Brain microvascular endothelial cell (primary cell): Measurements from ENCODE around the gene CXXC4.
A peak's percentile ranks its signal among the peaks of the same experiment; 100 is the strongest.

ENCODE experiments used
- DNase-seq: peaks from one replicate; pipeline ENCODE4 v3.0.0-alpha.2; 2020
- H3K27ac ChIP-seq: fragments of 250-450 bp; sonication (Bioruptor Pico); 2 replicates; pipeline ENCODE4 v1.5.1; 2020; ENCODE audit warnings: mild to moderate bottlenecking, moderate library complexity
- H3K27me3 ChIP-seq: fragments of 250-450 bp; sonication (Bioruptor Pico); replicated peaks from 2 replicates; pipeline ENCODE4 v1.5.1; 2020; ENCODE audit warnings: mild to moderate bottlenecking
- H3K36me3 ChIP-seq: fragments of 250-450 bp; sonication (Bioruptor Pico); replicated peaks from 2 replicates; pipeline ENCODE4 v1.5.1; 2020; ENCODE audit warnings: mild to moderate bottlenecking
- H3K4me3 ChIP-seq: 2 replicates; pipeline ENCODE4 v1.5.1; 2011; ENCODE audit warnings: low read depth, mild to moderate bottlenecking, control low read depth, low read length, moderate library complexity
- in situ Hi-C: cut with HindIII; loops from 2 replicates; pipeline ENCODE4 v1.10.0; 2017; ENCODE audit warnings: low sequenced_read_pairs, low pct_ligation_motif_present
- TF ChIP-seq, protein P1 (sequence below): IDR thresholded peaks from 2 replicates; pipeline ENCODE4 v1.5.1; 2011; ENCODE audit warnings: low read depth, mild to moderate bottlenecking, moderate library complexity, low read length, control low read depth, inconsistent platforms; ENCODE audit errors: missing control alignments

CXXC4 gene

DNA sequence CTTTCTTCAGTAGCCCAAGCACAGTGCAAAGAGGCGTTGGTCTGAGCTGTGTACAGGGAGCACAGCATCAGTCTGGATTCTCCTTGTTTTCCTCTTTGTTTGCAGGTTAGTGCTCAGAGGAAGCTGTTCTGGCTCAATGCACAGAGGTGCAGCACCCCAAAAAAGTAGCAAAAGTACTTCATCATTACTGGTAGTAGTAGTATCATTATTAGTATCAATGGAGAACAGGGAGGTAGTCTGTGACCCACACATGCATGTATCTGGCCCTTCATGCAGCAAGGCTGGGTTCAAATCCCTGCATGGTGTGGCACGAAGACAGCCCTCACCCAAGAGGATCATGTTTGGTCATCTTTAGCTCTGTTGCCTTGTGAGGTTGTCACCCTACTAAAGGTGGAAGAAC lies 68.7 kb downstream of the CXXC4 start:
- in situ Hi-C loops, result no loop called here
- H3K4me3 ChIP-seq, result no peak overlapping the region
- no peak for DNase-seq
- H3K27me3 ChIP-seq, result no peaks in the 10 kb centered on the region
- TF ChIP-seq, protein P1, sequence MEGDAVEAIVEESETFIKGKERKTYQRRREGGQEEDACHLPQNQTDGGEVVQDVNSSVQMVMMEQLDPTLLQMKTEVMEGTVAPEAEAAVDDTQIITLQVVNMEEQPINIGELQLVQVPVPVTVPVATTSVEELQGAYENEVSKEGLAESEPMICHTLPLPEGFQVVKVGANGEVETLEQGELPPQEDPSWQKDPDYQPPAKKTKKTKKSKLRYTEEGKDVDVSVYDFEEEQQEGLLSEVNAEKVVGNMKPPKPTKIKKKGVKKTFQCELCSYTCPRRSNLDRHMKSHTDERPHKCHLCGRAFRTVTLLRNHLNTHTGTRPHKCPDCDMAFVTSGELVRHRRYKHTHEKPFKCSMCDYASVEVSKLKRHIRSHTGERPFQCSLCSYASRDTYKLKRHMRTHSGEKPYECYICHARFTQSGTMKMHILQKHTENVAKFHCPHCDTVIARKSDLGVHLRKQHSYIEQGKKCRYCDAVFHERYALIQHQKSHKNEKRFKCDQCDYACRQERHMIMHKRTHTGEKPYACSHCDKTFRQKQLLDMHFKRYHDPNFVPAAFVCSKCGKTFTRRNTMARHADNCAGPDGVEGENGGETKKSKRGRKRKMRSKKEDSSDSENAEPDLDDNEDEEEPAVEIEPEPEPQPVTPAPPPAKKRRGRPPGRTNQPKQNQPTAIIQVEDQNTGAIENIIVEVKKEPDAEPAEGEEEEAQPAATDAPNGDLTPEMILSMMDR, result no peak
- no peaks in the 10 kb centered on the region for H3K36me3 ChIP-seq
- H3K27ac ChIP-seq, result no peak overlapping the region

DNA sequence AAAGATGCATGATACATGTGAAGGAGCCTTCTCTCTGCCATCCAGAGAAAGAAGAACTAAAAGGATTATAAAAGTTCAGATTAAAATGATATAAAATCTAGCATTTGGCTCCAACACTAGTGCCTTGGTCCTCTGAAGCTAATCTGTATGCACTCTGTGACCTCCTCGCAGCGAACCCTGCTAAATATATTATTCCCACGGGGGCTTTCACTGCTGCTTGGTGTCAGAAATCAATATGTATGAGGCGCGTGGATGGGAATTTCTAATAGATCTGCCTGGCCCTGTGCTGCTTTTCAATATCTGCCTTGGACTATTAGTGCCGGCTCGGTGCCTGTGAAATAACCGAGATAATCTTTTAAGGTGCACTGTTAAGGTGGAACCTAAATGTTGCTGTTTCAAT lies 69.7 kb downstream of the CXXC4 start:
- no peaks in the 10 kb centered on the region for H3K36me3 ChIP-seq
- no peak for DNase-seq
- H3K4me3 ChIP-seq, result peak overlapping the region; percentile 47
- H3K27me3 ChIP-seq, result no peaks in the 10 kb centered on the region
- in situ Hi-C loops, result no loop called here
- TF ChIP-seq, protein P1, result no peak
- no peak overlapping the region for H3K27ac ChIP-seq

- Histone ChIP-seq H3K4me3 (peak overlapping the region; percentile 47), H3K36me3 (no peaks in the 10 kb centered on the region), H3K27me3 (no peaks in the 10 kb centered on the region), H3K27ac (no peak overlapping the region)
- TF ChIP-seq, protein P1, result no peak
- in situ Hi-C loops, result no loop called here
- DNase-seq, result no peak
Observed at GRCh38 chr4:104424475-104424941, 70.2 kb downstream of the CXXC4 start.

DNA sequence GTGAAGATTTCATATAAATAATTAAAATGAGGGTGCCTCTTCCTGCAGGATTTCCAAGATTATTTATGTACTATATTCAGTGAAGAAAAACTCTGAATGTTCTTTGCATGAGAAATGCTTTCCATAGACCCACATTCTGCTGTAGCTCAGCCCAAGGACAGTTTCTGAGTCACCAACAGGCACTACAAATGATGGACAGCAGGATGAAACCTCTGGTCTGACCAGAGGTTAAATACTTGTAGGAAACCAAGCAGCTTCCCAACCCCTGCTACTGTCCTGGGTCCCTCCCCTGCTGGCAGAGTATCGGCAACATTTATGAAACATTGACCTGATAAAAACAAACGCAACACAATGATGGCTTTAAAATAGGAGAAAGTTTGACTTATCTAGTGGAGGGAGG lies 73.1 kb downstream of the CXXC4 start:
- Histone ChIP-seq H3K27me3 (no peaks in the 10 kb centered on the region), H3K4me3 (no peak overlapping the region), H3K27ac (no peak overlapping the region), H3K36me3 (no peaks in the 10 kb centered on the region)
- TF ChIP-seq, protein P1, result no peak
- DNase-seq, result no peak
- in situ Hi-C loops, result no loop called here

GRCh38 chr4:104420766-104421165 lies 73.9 kb downstream of the CXXC4 start:
- Histone ChIP-seq H3K27ac (no peak overlapping the region), H3K27me3 (no peaks in the 10 kb centered on the region), H3K36me3 (no peaks in the 10 kb centered on the region), H3K4me3 (no peak overlapping the region)
- in situ Hi-C loops, result no loop called here
- DNase-seq, result no peak
- TF ChIP-seq, protein P1, result no peak
